Pancreas (tissue), 10 donors: ENCODE results near the gene ATXN10. TPM values are rescaled to one million over a fixed set of nuclear protein-coding genes. Genes with fewer than 3 reads are reported as not detected.

ENCODE experiments used
- ATAC-seq, 4 donors: fragments of 200-7000 bp; cut with Tn5 transposase; one replicate each; pipeline versions ENCODE4 v1.8.0 to v1.9.1; 2020; ENCODE audit warnings: mild to moderate bottlenecking in 4 of 4, moderate library complexity in 4 of 4
- DNase-seq, 6 donors: peaks; one replicate each; pipeline ENCODE4 v3.0.0-alpha.2; 2020
- FAIRE-seq: peaks from 2 replicates; lab custom pipeline; 2012; peaks lifted over from hg19 to GRCh38; lab: Jason Lieb, UNC
- H3K27ac ChIP-seq, 4 donors: fragments of 200-600 bp; sonication (generic); 1 replicate in 3 of 4; 2 replicates in 1 of 4; pipeline versions ENCODE4 v1.5.0 to v1.8.0; 2020
- H3K27me3 ChIP-seq, 4 donors: fragments of 200-600 bp; one replicate each; pipeline ENCODE4 v1.8.0; 2021
- H3K36me3 ChIP-seq, 3 donors: fragments of 200-600 bp; sonication (generic) in 1 of 3; one replicate each; pipeline versions ENCODE4 v1.5.0 to v1.8.0; 2020 to 2021
- H3K4me1 ChIP-seq, 3 donors: fragments of 200-600 bp; one replicate each; pipeline ENCODE4 v1.8.0; 2021
- H3K4me3 ChIP-seq, 4 donors: fragments of 200-600 bp; sonication (generic) in 2 of 4; one replicate each; pipeline versions ENCODE4 v1.5.0 to v1.8.0; 2020 to 2021
- H3K9me3 ChIP-seq, 4 donors: fragments of 200-600 bp; one replicate each; pipeline ENCODE4 v1.8.0; 2021
- CTCF ChIP-seq, 4 donors: fragments of 200-600 bp; sonication (generic) in 3 of 4; IDR thresholded peaks; one replicate each; pipeline versions ENCODE4 v1.5.0 to v1.8.0; 2021; ENCODE audit warnings: antibody characterized with exemption in 4 of 4
- whole genome bisulfite sequencing, 2 donors: extraction: QIAGEN DNeasy Blood & Tissue Kit; methylation state at CpG; one replicate each; pipeline ENCODE4 v1.1.7; 2013; 5-methylcytosine and 5-hydroxymethylcytosine counted together
- intact Hi-C, 3 donors: fragments of 100-400 bp; cut with DNase I; formaldehyde crosslinking; loops; one replicate each; pipeline versions ENCODE4 v1.11.1 to v1.14.2; 2022
- polyA plus RNA-seq, 2 donors: library from polyadenylated mRNA; stranded (reverse); fragments of 200-250 nt; gene quantifications; one replicate each; pipeline ENCODE4 v1.2.3, GENCODE V29; 2013
- total RNA-seq, 6 donors: library from RNA; stranded (reverse); fragmentation: NEBNext Ultra II Directional in 4 of 6; extraction: Animal tissue kit (Norgen Biotek cat#: 25700) in 4 of 6; gene quantifications; one replicate each; pipeline versions ENCODE4 v1.2.1 to v1.2.4, GENCODE V29; 2021 to 2023
- donor health status: healthy with polysubstance abuse.
- donor health status: DM: no; HTN: no; CAD: no; lungs with moderate emphysema.
- donor health status: DM: no; HTN: no; CAD: no.
- donor health status: control.
- donor health status: control.
- donor health status: Bipolar disorder and iron deficiency.
- donor health status: DM: yes; HTN: yes; CAD: no.
- donor health status: DM: no; HTN: no; CAD: no.
- donor health status: DM: no; HTN: no; CAD: no.
- donor health status: DM: yes; HTN: yes; CAD: no.

ATXN10 gene
- total and polyA plus RNA-seq, 8 donors: 19.1 to 75.1 (median 62.4) TPM

- no peak for ATAC-seq
- WGBS, 2 donors: 48 to 60% methylated on average over 12 of the region's 12 CpGs
- Histone ChIP-seq H3K4me3 (no peak overlapping the region), H3K27ac (no peak overlapping the region), H3K9me3 (no peaks in the 10 kb centered on the region), H3K36me3 (no peaks in the 10 kb centered on the region), H3K27me3 (no peaks in the 10 kb centered on the region), H3K4me1 (no peaks in the 10 kb centered on the region)
- TF ChIP-seq CTCF (IDR thresholded peaks at IDR 0.05): no peak
- peak in 1 of 6 donors; percentile 6 for DNase-seq
- intact Hi-C loops: no loop called here
- no peak for FAIRE-seq
Measured at GRCh38 chr22:45631140-45631840, 40.3 kb upstream of the ATXN10 start.

- no peaks in the 10 kb centered on the region for H3K27me3 ChIP-seq
- H3K4me3 ChIP-seq: no peak overlapping the region
- 74 to 78% methylated on average over 7 of the region's 7 CpGs for WGBS, 2 donors
- no peak for FAIRE-seq
- no peak for TF ChIP-seq CTCF (IDR thresholded peaks at IDR 0.05)
- H3K27ac ChIP-seq: no peak overlapping the region
- intact Hi-C loops: no loop called here
- no peaks in the 10 kb centered on the region for H3K9me3 ChIP-seq
- no peaks in the 10 kb centered on the region for H3K4me1 ChIP-seq
- no peaks in the 10 kb centered on the region for H3K36me3 ChIP-seq
- DNase-seq: peak in 1 of 6 donors; percentile 5
- no peak for ATAC-seq
Measured at GRCh38 chr22:45631841-45632238, 39.8 kb upstream of the ATXN10 start.

GRCh38 chr22:45632791-45633515 is 38.7 kb upstream of the ATXN10 start:
- H3K4me3 ChIP-seq: no peak overlapping the region
- WGBS, 2 donors: 9 to 15% methylated on average over 15 of the region's 15 CpGs
- peak in 2 of 6 donors; percentile 28 to 33 for DNase-seq
- no peak for TF ChIP-seq CTCF (IDR thresholded peaks at IDR 0.05)
- intact Hi-C loops: no loop called here
- no peaks in the 10 kb centered on the region for H3K9me3 ChIP-seq
- no peak for FAIRE-seq
- no peaks in the 10 kb centered on the region for H3K27me3 ChIP-seq
- ATAC-seq: peak; percentile 18 to 65 (median 45)
- H3K27ac ChIP-seq: peak overlapping the region in 2 of 4 donors; percentile 33 to 44
- no peaks in the 10 kb centered on the region for H3K36me3 ChIP-seq
- H3K4me1 ChIP-seq: no peaks in the 10 kb centered on the region

- WGBS, 2 donors: 72 to 76% methylated on average over 7 of the region's 7 CpGs
- TF ChIP-seq CTCF (IDR thresholded peaks at IDR 0.05): no peak
- Histone ChIP-seq H3K27ac (no peak overlapping the region), H3K36me3 (no peaks in the 10 kb centered on the region), H3K27me3 (no peaks in the 10 kb centered on the region), H3K9me3 (no peaks in the 10 kb centered on the region), H3K4me3 (no peak overlapping the region), H3K4me1 (no peaks in the 10 kb centered on the region)
- no peak for DNase-seq
- intact Hi-C loops: no loop called here
- no peak for ATAC-seq
- no peak for FAIRE-seq
Measured at GRCh38 chr22:45636683-45637082, 35.0 kb upstream of the ATXN10 start.

- DNase-seq (no peak), FAIRE-seq (no peak), ATAC-seq (peak in 1 of 4 donors; percentile 36)
- no peak for TF ChIP-seq CTCF (IDR thresholded peaks at IDR 0.05)
- no peaks in the 10 kb centered on the region for H3K27me3 ChIP-seq
- WGBS, 2 donors: 31 to 34% methylated on average over 3 of the region's 3 CpGs
- intact Hi-C loops: no loop called here
- no peaks in the 10 kb centered on the region for H3K9me3 ChIP-seq
- no peak overlapping the region for H3K27ac ChIP-seq
- H3K4me3 ChIP-seq: no peak overlapping the region
- H3K36me3 ChIP-seq: no peaks in the 10 kb centered on the region
- no peaks in the 10 kb centered on the region for H3K4me1 ChIP-seq
Measured at GRCh38 chr22:45638197-45638596, 33.4 kb upstream of the ATXN10 start.
